ENCODE measurements around the gene CDC14A. TPM values are rescaled to one million over a fixed set of nuclear protein-coding genes. Genes with fewer than 3 reads are reported as not detected.

Gene CDC14A
- total RNA-seq, 1 donor from 2014 or later, result 20.6 TPM

GRCh38 chr1:100499194-100499811, 147.0 kb downstream of the CDC14A start:
- DNase-seq, result peak; percentile 30

GRCh38 chr1:100502052-100502792, 149.9 kb downstream of the CDC14A start:
- DNase-seq, result no peak

GRCh38 chr1:100506217-100506616, 153.9 kb downstream of the CDC14A start:
- no peak for DNase-seq

- peak; percentile 9 for DNase-seq
Observed at GRCh38 chr1:100510451-100510850, 158.1 kb downstream of the CDC14A start.

GRCh38 chr1:100511058-100511457, 158.8 kb downstream of the CDC14A start:
- DNase-seq, result no peak

- no peak for DNase-seq
Observed at GRCh38 chr1:100511773-100512172, 159.5 kb downstream of the CDC14A start.

GRCh38 chr1:100512803-100513352, 160.6 kb downstream of the CDC14A start:
- no peak for DNase-seq

GRCh38 chr1:100516857-100517256, 164.6 kb downstream of the CDC14A start:
- DNase-seq, result no peak

GRCh38 chr1:100517515-100517914, 165.2 kb downstream of the CDC14A start:
- DNase-seq, result no peak

- DNase-seq, result no peak
Observed at GRCh38 chr1:100518023-100518422, 165.7 kb downstream of the CDC14A start.

GRCh38 chr1:100523038-100523652, 170.8 kb downstream of the CDC14A start:
- DNase-seq, result no peak

- no peak for DNase-seq
Observed at GRCh38 chr1:100524355-100524754, 172.0 kb downstream of the CDC14A start.

GRCh38 chr1:100526894-100527293, 174.6 kb downstream of the CDC14A start:
- no peak for DNase-seq

GRCh38 chr1:100528871-100529270, 176.6 kb downstream of the CDC14A start:
- DNase-seq, result no peak

GRCh38 chr1:100530141-100530540, 177.8 kb downstream of the CDC14A start:
- DNase-seq, result no peak

GRCh38 chr1:100530880-100531487, 178.7 kb downstream of the CDC14A start:
- DNase-seq, result no peak

- no peak for DNase-seq
Observed at GRCh38 chr1:100532645-100533044, 180.3 kb downstream of the CDC14A start.

GRCh38 chr1:100535264-100535663, 183.0 kb downstream of the CDC14A start:
- no peak for DNase-seq

GRCh38 chr1:100536031-100536430, 183.7 kb downstream of the CDC14A start:
- no peak for DNase-seq

GRCh38 chr1:100538913-100539835, 186.9 kb downstream of the CDC14A start:
- DNase-seq, result peak; percentile 38

- peak; percentile 56 for DNase-seq
Observed at GRCh38 chr1:100539836-100540536, 187.7 kb downstream of the CDC14A start.
